Gastrocnemius medialis (tissue), 4 donors: ENCODE measurements around the gene CD33. TPM values are rescaled to one million over a fixed set of nuclear protein-coding genes. Genes with fewer than 3 reads are reported as not detected.

ENCODE experiments used
- ATAC-seq, 2 donors: fragments of 150-250 bp; one replicate each; pipeline ENCODE4 v1.9.1; 2016
- DNase-seq, 2 donors: peaks; one replicate each; pipeline ENCODE4 v3.0.0-alpha.2; 2019
- H3K27ac ChIP-seq, 4 donors: fragments of 200-600 bp; sonication (generic); 1 replicate in 1 of 4; 2 replicates in 3 of 4; pipeline ENCODE4 v1.5.1; 2016 to 2018; ENCODE audit warnings: mild to moderate bottlenecking in 2 of 4, moderate library complexity in 1 of 4
- H3K27me3 ChIP-seq, 3 donors: fragments of 200-600 bp; sonication (generic) in 2 of 3; 1 replicate in 1 of 3; 2 replicates in 2 of 3; pipeline versions ENCODE4 v1.5.1 to v1.6.0; 2016 to 2019; ENCODE audit warnings: mild to moderate bottlenecking in 1 of 3, moderate library complexity in 1 of 3
- H3K36me3 ChIP-seq, 2 donors: fragments of 200-600 bp; sonication (generic) in 1 of 2; one replicate each; pipeline ENCODE4 v1.5.1; 2017 to 2018
- H3K4me1 ChIP-seq, 2 donors: fragments of 200-600 bp; sonication (generic) in 1 of 2; one replicate each; pipeline ENCODE4 v1.5.1; 2016 to 2017; ENCODE audit warnings: mild to moderate bottlenecking in 2 of 2
- H3K4me3 ChIP-seq, 4 donors: fragments of 200-600 bp; sonication (generic) in 3 of 4; 1 replicate in 1 of 4; 2 replicates in 3 of 4; pipeline ENCODE4 v1.5.1; 2016 to 2019; ENCODE audit warnings: mild to moderate bottlenecking in 2 of 4
- H3K9me3 ChIP-seq, 3 donors: fragments of 200-600 bp; sonication (generic) in 2 of 3; 1 replicate in 1 of 3; 2 replicates in 2 of 3; pipeline ENCODE4 v1.5.1; 2016 to 2019
- CTCF ChIP-seq, 5 experiments: fragments of 450-650 bp in 3 of 5; fragments of 200-600 bp in 2 of 5; sonication (generic) in 2 of 5; IDR thresholded peaks in 4 of 5; conservative IDR thresholded peaks in 1 of 5; 1 replicate in 4 of 5; 2 replicates in 1 of 5; pipeline ENCODE4 v1.5.1; 2016 to 2019; ENCODE audit warnings: antibody characterized with exemption in 5 of 5, mild to moderate bottlenecking in 3 of 5, moderate library complexity in 3 of 5
- POLR2A ChIP-seq, 2 donors: fragments of 450-650 bp; IDR thresholded peaks; one replicate each; pipeline ENCODE4 v1.6.1; 2017; ENCODE audit warnings: antibody characterized with exemption in 2 of 2, mild to moderate bottlenecking in 2 of 2, moderate library complexity in 2 of 2
- in situ Hi-C, 4 donors: fragments of 200-750 bp; cut with MboI; loops; one replicate each; pipeline versions ENCODE4 v1.15.0 to v1.8.0; 2017; ENCODE audit warnings: low sequenced_read_pairs in 4 of 4
- intact Hi-C: fragments of 100-400 bp; cut with DNase I; formaldehyde crosslinking; loops from one replicate; pipeline ENCODE4 v1.15.1; 2023; ENCODE audit warnings: low total_unique reads
- total RNA-seq, 4 donors: library from RNA; depleted of rRNA; stranded (reverse); fragments of >200 nt; gene quantifications; one replicate each; pipeline versions ENCODE4 v1.1.0 to v1.2.3, GENCODE V29; 2016

The CD33 gene
- total RNA-seq, 4 donors from 2014 or later = 0.71 to 2.3 (median 2.1) TPM; not detected in 1

- Histone ChIP-seq H3K27me3 (no peaks in the 10 kb centered on the region), H3K36me3 (no peaks in the 10 kb centered on the region), H3K4me3 (no peak overlapping the region), H3K27ac (no peak overlapping the region), H3K9me3 (no peaks in the 10 kb centered on the region), H3K4me1 (no peaks in the 10 kb centered on the region)
- no peak for DNase-seq
- intact Hi-C loops (no loop called here), in situ Hi-C loops (no loop called here)
- TF ChIP-seq CTCF (IDR thresholded peaks at IDR 0.05 in 4 of 5, conservative IDR thresholded peaks at IDR 0.05 in 1 of 5) (no peak), POLR2A (IDR thresholded peaks at IDR 0.05) (no peak)
- no peak for ATAC-seq
These were observed 28.7 kb upstream of the CD33 start for GRCh38 chr19:51196181-51196580.

- H3K4me1 ChIP-seq = no peaks in the 10 kb centered on the region
- no peak for DNase-seq
- no peaks in the 10 kb centered on the region for H3K36me3 ChIP-seq
- H3K27ac ChIP-seq = no peak overlapping the region
- ATAC-seq = no peak
- H3K27me3 ChIP-seq = no peaks in the 10 kb centered on the region
- no peaks in the 10 kb centered on the region for H3K9me3 ChIP-seq
- intact Hi-C loops (no loop called here), in situ Hi-C loops (no loop called here)
- H3K4me3 ChIP-seq = no peak overlapping the region
- TF ChIP-seq CTCF (IDR thresholded peaks at IDR 0.05 in 4 of 5, conservative IDR thresholded peaks at IDR 0.05 in 1 of 5) = no peak
- no peak for TF ChIP-seq POLR2A (IDR thresholded peaks at IDR 0.05)
These were observed 26.2 kb upstream of the CD33 start for GRCh38 chr19:51198641-51199040.

- Histone ChIP-seq H3K27me3 (no peaks in the 10 kb centered on the region), H3K4me1 (no peaks in the 10 kb centered on the region), H3K36me3 (no peaks in the 10 kb centered on the region), H3K9me3 (no peaks in the 10 kb centered on the region), H3K4me3 (no peak overlapping the region), H3K27ac (no peak overlapping the region)
- TF ChIP-seq CTCF (IDR thresholded peaks at IDR 0.05 in 4 of 5, conservative IDR thresholded peaks at IDR 0.05 in 1 of 5) (no peak), POLR2A (IDR thresholded peaks at IDR 0.05) (no peak)
- DNase-seq (no peak), ATAC-seq (no peak)
- intact Hi-C loops (no loop called here), in situ Hi-C loops (no loop called here)
These were observed 24.7 kb upstream of the CD33 start for GRCh38 chr19:51200071-51200666.

- Histone ChIP-seq H3K9me3 (no peaks in the 10 kb centered on the region), H3K4me3 (no peak overlapping the region), H3K27ac (no peak overlapping the region), H3K27me3 (no peaks in the 10 kb centered on the region), H3K36me3 (no peaks in the 10 kb centered on the region), H3K4me1 (no peaks in the 10 kb centered on the region)
- TF ChIP-seq POLR2A (IDR thresholded peaks at IDR 0.05) (no peak), CTCF (IDR thresholded peaks at IDR 0.05 in 4 of 5, conservative IDR thresholded peaks at IDR 0.05 in 1 of 5) (no peak)
- in situ Hi-C loops (no loop called here), intact Hi-C loops (no loop called here)
- ATAC-seq (no peak), DNase-seq (no peak)
These were observed 23.2 kb upstream of the CD33 start for GRCh38 chr19:51201712-51202111.

- ATAC-seq (no peak), DNase-seq (no peak)
- Histone ChIP-seq H3K4me3 (no peak overlapping the region), H3K4me1 (no peaks in the 10 kb centered on the region), H3K27me3 (no peaks in the 10 kb centered on the region), H3K36me3 (no peaks in the 10 kb centered on the region), H3K27ac (no peak overlapping the region), H3K9me3 (no peaks in the 10 kb centered on the region)
- intact Hi-C loops = no loop called here
- in situ Hi-C loops = no loop called here
- TF ChIP-seq CTCF (IDR thresholded peaks at IDR 0.05 in 4 of 5, conservative IDR thresholded peaks at IDR 0.05 in 1 of 5) = no peak
- TF ChIP-seq POLR2A (IDR thresholded peaks at IDR 0.05) = no peak
These were observed 21.0 kb upstream of the CD33 start for GRCh38 chr19:51203916-51204315.
